T47D (cell line): ENCODE measurements around the gene PDE5A.

Experiments used
- DNase-seq, 2 experiments: peaks; one replicate each; pipeline versions ENCODE4 v3.0.0 to v3.0.0-alpha.2; 2011 to 2012; ENCODE audit warnings: low read depth in 1 of 2, low spot score in 1 of 2
- JUND ChIP-seq: IDR thresholded peaks from 2 replicates; pipeline ENCODE4 v1.6.1; 2012; ENCODE audit warnings: low read depth
- in situ Hi-C: cut with HindIII; loops from 2 replicates; pipeline ENCODE4 v1.10.0; 2016; ENCODE audit warnings: low sequenced_read_pairs, low pct_unique_long_range_greater_than_20kb

PDE5A gene

DNA sequence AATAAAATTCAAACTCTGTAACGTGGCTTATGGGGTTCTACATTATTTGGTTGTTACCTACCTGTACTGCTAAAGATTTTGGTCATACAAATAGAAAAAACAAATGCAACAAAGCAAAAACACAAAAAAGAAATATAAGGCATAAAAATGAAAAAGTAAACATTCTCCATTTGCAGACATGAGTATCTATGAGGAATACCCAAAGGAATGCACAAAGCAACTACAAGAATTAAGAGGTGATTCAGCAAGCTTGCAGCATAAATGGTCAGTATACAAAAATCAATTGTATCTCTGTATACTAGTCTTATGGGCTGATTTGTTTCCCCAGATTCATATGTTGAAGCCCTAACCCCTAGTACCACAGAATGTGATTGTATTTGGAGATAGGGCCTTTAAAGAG lies 3.6 kb upstream of the PDE5A start:
- in situ Hi-C loops, result no loop called here
- TF ChIP-seq JUND, result no peak
- DNase-seq, result no peak

DNA sequence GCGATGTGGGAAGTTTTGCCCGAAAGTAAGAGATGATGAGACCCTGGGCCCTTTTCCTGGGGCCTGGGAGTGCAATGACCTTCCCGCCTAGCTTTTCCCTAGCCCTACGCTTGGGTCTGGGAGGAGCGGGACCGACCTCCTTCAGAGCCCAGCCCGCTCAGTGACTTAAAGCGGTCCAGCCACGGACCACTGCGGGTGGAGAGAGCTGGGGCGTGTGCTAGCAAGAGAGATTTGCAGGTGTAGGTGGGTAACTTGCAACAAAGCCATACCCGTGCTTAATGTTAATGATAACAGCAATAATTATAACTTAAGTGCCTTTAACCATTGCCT lies 503 bp upstream of the PDE5A start:
- in situ Hi-C loops, result no loop called here

DNA sequence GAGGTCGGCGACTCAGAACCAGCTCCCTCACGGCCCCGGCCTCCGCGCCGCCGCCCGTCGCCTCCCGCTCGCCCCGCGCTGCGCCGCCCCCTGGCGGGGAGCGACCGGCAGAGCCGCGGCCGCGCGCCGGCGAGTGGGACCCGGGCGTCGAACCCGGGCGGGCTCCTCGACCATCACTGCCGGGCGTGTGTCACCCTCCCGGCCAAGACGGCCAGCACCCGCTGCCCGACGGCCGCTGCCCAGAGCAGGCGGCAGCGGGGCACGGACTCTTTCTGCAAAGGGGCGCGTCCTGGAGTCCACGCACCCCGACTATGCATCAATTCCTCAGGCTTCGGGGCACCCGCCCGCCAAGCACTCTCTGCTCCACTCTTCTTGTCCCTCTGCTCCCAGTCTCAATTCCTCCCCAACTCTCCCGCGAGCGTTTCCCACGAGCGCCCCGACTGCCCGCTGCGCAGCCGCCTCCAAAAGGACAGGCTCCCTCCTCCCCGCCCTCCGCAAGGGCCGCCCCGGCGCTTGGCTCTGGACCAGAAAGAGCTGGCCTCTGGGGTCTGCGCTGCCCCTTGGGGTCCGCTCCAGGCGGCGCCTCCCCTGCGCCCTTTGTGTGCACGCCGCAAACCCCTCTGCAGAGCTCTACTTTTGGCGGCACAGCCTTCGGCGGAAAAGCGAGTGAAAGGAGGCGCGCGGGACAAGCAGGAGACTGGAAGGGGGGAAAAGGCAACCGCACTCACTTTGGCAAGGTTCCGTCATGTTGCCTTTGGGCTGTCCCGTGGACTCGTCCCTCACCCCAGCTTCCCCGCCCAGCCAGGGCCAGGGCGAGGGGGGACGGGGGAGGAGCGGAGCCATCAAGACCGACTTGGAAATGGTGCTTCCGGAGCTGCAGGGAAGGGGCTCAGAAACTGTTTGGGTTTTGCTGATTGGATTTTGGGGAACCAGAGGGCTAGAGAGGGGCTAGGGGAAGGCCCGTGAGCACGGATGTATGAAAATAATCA lies 1.0 kb downstream of the PDE5A start:
- TF ChIP-seq JUND, result no peak
- peak; percentile 45 to 61 for DNase-seq
- in situ Hi-C loops, result no loop called here

More for the DNA sequence above, 503 bp upstream of the PDE5A start:
- DNase-seq, result no peak
- TF ChIP-seq JUND, result no peak

DNA sequence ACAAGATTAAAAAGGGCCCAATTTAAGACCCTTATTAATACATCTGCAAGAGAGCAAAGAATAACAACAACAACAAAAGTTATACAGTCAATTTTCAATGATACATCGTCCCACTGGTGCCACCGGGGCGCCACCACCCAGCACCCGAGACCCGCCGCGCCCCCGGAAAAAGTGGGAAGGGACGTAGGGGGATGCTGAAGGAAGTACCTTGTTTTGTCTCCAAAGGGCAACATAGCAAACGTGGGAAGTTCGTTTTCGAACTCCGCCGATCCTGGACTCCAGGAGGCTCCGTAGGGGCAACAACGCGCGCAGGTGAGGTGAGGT lies 1.7 kb downstream of the PDE5A start:
- in situ Hi-C loops, result no loop called here
- no peak for TF ChIP-seq JUND

DNA sequence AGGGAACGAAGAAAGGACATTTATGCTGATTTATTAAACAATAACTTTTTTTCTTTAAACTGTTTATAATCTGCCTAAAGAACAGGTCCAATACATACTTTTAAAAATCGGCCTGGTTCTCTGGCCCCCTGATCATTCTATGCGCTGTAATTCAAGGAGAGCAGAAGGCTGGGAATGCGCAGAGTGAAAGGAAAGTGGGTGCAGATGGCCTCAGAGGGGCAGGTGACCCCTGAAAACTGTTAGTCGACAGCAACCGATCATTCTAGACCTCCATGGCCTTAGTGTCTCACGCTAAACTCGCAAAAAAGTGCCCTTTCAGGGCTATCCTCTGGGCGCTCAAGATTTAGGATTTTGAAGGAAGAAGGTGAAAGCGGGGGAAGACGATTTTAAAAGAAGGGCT lies 2.2 kb downstream of the PDE5A start:
- no peak for DNase-seq
- TF ChIP-seq JUND, result no peak
- in situ Hi-C loops, result no loop called here

More for the DNA sequence above, 1.7 kb downstream of the PDE5A start:
- no peak for DNase-seq

DNA sequence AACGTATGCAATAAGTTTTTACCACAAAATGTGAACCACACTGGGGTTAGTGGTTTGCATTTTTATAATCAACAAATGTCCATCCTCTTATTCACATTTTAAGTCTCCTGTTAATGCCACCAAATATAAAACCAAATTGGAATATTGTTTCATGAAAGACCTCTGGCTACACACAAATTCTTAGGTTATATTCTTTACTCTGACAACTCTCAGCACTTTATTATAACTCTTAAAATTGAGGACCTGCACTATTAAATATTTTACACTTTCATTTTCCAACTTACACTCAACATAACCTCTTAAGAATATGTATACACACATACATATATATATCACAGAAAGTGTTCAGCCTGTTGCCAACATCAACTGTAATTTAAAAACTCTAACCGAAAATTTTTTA lies 2.8 kb downstream of the PDE5A start:
- in situ Hi-C loops, result no loop called here
- DNase-seq, result no peak
- no peak for TF ChIP-seq JUND

DNA sequence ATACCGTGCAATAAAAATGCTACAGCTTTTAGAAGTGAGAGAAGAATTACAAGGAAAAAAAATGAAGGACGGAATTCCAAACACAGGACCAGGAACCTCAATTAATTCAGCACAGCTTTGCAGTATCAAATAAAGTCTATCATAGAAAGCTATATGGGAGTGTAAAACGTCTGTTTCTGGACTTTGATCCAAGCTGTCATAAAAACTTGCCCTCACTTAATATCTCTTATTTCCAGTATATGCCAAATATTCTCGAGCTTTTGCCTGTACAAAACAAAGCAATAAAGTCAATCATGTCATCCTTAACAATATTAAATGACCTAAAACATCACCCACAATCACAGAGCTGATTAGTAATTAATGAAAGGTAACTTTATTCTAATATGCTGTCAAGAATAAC lies 4.2 kb downstream of the PDE5A start:
- TF ChIP-seq JUND, result no peak
- no peak for DNase-seq
- in situ Hi-C loops, result no loop called here

DNA sequence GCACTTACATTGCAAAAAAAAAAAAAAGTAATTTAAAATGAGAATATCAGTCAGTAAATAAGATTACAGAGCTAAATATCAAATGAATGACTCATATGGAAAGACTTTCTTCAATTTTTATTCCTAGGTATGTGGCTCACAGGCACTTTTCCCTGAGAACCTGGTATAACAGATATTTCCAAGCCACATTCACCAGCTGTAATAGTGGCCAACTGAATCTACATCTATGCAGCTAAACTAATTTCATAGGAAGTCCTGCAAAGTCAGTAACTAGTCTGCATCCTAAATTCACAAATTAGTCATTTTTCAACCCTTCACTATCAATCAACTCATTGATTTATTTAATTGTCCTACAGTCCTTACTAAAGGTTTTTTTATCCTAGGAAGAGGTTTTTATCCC lies 5.6 kb downstream of the PDE5A start:
- no peak for DNase-seq
- TF ChIP-seq JUND, result no peak
- in situ Hi-C loops, result no loop called here

DNA sequence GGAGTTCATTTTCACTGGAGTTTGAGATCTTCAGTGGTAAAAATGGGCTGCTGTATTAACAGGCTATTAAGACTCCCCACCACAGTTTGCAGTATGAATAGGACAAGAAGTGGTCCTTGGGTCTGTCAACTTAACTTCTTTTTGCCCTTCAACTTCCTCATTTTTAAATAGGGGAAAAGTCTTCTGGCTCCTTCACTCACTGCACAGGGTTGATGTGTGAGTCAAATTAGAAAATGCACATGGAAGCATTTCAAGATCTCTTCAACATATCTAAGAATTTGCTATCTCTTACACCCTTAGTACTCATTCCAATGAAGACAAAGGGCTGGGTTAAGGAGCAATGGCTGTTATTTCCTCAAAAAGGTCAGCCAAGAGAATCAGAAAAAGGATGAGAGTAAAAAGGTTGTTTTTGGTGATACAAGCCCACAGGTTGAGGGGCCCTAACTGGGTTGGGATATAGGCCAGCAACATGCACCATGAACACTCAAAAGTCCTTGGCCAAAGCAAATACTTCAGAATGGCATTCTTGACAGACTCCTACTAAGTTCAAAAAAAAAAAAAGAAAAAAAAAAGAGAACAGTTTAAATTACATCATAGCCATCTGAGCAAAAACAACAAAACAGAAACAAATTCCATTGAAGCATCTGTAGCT lies 13.4 kb downstream of the PDE5A start:
- in situ Hi-C loops, result no loop called here
- TF ChIP-seq JUND, result no peak
- DNase-seq, result no peak

DNA sequence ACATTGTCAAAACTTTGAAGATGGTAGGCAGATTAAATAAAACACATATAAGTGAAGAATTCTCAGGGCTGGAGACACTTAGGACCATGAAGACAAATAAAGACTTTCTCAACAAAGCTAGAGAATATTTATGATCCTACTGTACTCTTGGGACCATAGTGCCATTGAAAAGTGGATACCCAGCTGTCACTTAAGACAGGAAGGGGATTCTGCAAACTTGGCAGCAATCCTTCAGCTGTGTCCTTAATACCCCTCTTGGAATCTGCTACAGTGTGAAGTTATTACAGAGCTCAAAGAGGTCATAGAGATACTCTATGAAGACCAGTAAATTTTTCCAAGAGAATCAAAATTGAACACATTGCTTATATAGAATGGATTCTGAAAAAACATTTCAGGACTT lies 24.3 kb downstream of the PDE5A start:
- TF ChIP-seq JUND, result no peak
- in situ Hi-C loops, result no loop called here
- DNase-seq, result no peak

DNA sequence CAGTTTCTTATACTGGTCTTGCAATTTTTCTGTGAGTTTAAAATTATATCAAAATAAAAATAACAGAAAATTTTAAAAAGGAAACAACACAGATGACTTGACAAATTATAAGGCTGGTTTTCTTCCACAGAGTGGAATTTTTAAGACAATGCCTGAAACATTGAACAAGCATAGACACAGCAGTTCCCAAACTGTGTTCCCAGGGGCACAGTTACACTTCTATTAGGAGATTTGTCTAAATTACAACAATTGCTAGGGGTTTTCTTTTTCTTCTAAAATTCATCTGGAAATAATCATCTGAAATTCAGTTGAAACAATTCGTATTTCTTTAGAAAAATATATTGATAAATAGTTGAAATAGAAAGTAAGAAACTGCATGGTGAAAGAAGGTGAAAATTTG lies 26.2 kb downstream of the PDE5A start:
- no peak for TF ChIP-seq JUND
- DNase-seq, result no peak
- in situ Hi-C loops, result no loop called here

DNA sequence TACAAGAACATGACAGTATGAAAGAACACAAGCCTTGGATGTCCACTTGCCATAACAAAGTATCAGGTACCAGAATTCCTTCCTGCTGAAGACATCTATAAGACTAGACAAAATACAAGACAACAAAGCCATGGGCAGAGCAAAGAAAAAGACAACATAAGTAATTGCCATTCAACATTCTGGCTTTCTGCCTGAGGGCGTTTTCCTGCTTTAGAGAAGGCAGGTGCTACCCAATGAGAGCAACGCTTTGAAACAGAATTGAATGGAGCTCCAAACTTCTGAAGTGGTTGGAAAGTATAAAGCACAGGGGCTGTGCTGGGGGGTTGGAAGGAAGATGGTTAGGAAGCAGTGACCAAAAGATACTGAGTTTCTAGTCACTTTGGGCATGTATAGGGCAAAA lies 30.1 kb downstream of the PDE5A start:
- peak in 1 of 2 experiments; percentile 19 for DNase-seq
- no peak for TF ChIP-seq JUND
- in situ Hi-C loops, result no loop called here

DNA sequence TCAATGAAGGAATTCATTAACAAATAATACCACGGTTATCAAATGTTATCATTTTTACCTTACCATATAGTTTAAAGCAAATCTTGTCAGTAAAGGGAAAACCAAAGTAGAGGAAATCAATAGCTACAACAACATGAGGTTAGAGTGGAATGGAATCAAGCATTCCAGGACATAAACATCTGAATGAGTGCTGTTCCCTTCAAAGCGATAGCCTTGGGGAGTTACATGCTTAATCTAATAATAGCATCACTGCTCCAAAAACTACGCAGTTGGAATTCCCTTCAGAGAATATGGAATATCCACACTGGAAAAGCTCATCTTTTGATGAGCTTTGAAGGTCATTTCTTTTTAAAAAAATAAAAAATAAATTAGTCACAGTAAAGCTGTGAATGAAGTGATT lies 31.2 kb downstream of the PDE5A start:
- TF ChIP-seq JUND, result no peak
- in situ Hi-C loops, result no loop called here
- no peak for DNase-seq
